Measurements from ENCODE around the gene KCTD13. TPM values are rescaled to one million over a fixed set of nuclear protein-coding genes. Genes with fewer than 3 reads are reported as not detected.
"Not testable (repeated sequence)": the region's sequence is repeated elsewhere in the genome, so short reads cannot be mapped to it uniquely, and the experiment has no call there.

KCTD13 gene, protein sequence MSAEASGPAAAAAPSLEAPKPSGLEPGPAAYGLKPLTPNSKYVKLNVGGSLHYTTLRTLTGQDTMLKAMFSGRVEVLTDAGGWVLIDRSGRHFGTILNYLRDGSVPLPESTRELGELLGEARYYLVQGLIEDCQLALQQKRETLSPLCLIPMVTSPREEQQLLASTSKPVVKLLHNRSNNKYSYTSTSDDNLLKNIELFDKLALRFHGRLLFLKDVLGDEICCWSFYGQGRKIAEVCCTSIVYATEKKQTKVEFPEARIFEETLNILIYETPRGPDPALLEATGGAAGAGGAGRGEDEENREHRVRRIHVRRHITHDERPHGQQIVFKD
- 3.5 and 5.3 TPM in 2 replicates for total RNA-seq (2014; rRNA removed; shearing (Covaris generic))

GRCh38 chr16:29925781-29926710 lies at the start of gene KCTD13:
Gene KCTD13 (minus strand): TSS chr16:29926226. CDS start chr16:29926033, 193 bp downstream.
- DNase-seq (ENCODE audit: low read depth), result peak; percentile 74

DNA sequence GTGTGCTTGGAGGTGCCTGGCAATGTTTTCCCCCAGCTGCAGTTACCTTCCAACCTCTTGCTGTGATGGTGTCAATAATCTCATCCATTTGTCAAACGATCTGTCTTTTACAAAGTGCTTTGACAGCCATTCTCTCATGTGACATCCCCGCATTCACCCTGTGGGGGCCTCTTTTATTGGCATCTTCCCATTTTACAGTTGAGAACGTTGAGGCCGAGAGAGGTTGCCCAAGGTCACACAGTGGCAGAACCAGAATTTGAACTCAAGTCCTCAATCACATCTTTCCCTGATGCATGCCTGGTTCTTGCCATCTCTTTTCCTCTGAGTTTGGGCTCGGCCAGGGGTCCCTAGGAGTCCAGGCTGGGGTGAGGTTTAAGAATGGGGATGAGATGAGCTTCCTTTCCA lies 49.1 kb upstream of the KCTD13 start:
- no peak for DNase-seq (ENCODE audit: low read depth)

DNA sequence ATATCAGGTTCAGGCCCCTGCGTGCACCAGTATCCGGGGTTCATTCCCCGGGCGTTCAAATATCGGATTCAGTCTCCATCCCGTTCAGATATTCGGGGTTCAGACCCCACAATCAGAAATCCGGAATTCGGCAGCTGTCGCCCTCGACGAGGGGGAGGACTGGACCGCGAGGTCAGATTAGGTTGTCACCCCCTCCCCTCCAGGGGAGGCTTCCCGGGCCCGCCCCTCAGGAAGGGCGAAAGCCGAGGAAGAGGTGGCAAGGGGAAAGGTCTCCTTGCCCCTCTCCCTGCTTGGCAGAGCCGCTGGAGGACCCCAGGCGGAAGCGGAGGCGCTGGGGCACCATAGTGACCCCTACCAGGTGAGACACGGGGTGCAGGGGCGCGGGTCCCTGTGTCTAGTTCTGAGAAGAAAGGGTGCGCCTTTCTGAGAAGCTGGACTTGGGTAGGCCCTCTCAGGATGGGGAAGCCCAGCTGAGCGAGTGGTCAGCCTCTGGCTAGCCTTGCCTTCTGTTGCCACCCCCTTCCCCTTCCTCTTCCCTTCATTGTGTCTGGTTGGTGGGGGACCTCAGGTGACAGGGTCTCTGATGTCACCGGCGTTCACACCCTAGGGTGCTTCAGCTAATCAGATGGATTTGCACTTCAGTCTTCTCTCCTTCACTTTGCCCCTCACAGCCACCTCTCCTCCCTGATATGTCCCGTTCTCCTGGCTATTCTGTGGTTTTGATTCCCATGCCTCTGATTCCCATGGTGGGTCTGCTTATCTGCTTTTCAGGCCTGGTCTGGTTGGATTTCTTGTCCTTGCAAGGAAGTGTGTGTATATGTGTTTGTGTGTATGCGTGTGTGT lies 48.5 kb upstream of the KCTD13 start:
- no peak for DNase-seq (ENCODE audit: low read depth)

- DNase-seq (ENCODE audit: low read depth), result peak; percentile 96
Observed at GRCh38 chr16:29973384-29974246, 47.6 kb upstream of the KCTD13 start, which contains the start of gene TAOK2. Gene TAOK2 (plus strand): TSS chr16:29973868. CDS start chr16:29977773, 3,905 bp downstream.

- no peak for DNase-seq (ENCODE audit: low read depth)
Observed at GRCh38 chr16:29972992-29973383, 47.0 kb upstream of the KCTD13 start.

DNA sequence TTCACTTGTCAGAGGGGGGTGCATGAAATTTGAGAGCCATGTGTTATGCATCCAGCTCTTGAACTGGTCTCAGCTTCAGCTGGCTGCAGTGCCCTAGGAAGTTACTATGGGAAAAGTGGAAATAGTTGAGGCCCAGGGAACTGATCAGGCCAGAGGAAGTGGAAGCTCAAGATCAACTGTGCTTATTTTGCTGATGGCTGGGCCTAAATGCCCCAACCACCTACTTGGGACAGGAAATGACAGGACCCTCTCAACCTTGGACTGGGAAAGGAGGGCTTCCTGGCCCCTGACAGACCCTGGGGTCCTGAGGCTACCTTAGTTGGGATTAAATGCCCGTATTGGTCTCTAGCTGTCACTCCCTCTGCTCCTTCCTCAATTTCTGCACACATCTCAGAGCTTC lies 46.5 kb upstream of the KCTD13 start:
- DNase-seq (ENCODE audit: low read depth), result no peak

- no peak for DNase-seq (ENCODE audit: low read depth)
Observed at GRCh38 chr16:29971304-29971703, 45.3 kb upstream of the KCTD13 start.

DNA sequence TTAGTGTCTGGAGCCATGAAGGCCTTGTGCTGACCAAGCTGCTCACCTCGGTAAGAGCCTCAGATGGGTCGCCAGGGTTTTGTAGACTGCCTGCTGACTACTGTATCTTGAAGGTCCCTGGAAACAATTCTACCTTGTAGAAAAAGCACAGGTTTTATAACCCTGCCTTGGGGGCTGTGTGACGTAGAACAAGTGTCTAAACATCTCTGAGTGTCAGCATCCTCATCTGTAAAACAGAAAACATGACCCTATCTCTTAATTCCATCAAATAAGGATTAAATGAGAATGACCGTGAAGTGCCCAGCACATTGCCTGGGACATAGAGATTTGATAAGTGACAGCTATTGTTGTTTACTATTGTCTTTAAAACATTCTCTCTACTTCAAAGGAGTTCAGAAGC lies 42.2 kb upstream of the KCTD13 start:
- DNase-seq (ENCODE audit: low read depth), result no peak

- no peak for DNase-seq (ENCODE audit: low read depth)
Observed at GRCh38 chr16:29963021-29963743, 37.2 kb upstream of the KCTD13 start.

- peak; percentile 42 for DNase-seq (ENCODE audit: low read depth)
Observed at GRCh38 chr16:29962344-29962994, 36.4 kb upstream of the KCTD13 start.

- peak; percentile 88 for DNase-seq (ENCODE audit: low read depth)
Observed at GRCh38 chr16:29961479-29962343, 35.7 kb upstream of the KCTD13 start, which contains the start of gene TMEM219. Gene TMEM219 (plus strand): TSS chr16:29962079. CDS start chr16:29963144, 1,065 bp downstream.

DNA sequence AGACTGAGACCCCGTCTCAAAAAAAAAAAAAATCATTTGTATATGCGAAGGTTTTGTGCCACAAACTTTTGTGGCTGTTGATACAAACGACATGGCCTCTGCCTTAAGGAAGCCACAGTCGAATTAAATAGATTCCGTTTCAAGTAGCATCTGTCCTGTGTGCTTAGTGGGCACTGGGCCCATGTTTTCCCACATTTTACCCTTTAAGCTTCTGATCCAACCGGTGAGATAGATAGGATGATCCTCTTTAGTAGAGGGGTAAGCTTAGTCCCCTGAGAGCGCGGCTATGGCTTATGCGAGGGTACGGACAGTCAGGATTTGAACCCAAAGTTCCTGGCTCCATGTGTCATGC lies 35.1 kb upstream of the KCTD13 start:
- DNase-seq (ENCODE audit: low read depth), result no peak

- DNase-seq (ENCODE audit: low read depth), result not testable (repeated sequence)
Observed at GRCh38 chr16:29959821-29960220, 33.8 kb upstream of the KCTD13 start.

DNA sequence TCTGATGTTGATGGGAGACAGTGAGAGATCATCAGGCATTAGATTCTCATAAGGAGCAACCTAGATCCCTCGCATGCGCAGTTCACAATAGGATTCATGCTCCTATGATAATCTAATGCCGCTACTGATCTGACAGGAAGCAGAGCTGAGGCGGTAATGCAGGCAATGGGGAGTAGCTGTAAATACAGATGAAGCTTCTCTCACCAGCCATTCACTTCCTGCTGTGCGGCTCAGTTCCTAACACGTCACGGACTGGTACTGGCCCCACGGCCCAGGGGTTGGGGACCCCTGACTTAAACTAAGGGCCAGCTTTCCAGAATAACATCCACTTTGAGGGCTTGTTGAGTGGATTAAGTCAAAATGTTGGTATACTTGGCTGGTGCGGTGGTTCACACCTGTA lies 33.3 kb upstream of the KCTD13 start:
- no peak for DNase-seq (ENCODE audit: low read depth)

DNA sequence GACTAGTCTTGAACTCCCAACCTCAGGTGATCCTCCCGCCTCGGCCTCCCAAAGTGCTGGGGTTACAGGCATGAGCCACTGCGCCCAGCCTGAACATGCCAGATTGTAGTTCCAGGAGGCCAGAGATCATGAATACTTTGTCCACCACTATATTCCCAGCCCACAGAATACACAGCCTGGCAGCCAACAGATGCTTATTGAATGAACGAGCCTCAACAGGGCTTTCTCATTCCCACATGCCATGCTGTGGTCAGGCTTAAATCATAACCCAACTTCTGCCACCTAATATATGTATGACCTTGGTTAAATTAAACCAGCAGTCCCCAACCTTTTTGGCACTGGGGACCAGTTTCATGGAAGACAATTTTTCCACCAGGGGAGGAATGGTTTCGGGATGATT lies 32.7 kb upstream of the KCTD13 start:
- no peak for DNase-seq (ENCODE audit: low read depth)

DNA sequence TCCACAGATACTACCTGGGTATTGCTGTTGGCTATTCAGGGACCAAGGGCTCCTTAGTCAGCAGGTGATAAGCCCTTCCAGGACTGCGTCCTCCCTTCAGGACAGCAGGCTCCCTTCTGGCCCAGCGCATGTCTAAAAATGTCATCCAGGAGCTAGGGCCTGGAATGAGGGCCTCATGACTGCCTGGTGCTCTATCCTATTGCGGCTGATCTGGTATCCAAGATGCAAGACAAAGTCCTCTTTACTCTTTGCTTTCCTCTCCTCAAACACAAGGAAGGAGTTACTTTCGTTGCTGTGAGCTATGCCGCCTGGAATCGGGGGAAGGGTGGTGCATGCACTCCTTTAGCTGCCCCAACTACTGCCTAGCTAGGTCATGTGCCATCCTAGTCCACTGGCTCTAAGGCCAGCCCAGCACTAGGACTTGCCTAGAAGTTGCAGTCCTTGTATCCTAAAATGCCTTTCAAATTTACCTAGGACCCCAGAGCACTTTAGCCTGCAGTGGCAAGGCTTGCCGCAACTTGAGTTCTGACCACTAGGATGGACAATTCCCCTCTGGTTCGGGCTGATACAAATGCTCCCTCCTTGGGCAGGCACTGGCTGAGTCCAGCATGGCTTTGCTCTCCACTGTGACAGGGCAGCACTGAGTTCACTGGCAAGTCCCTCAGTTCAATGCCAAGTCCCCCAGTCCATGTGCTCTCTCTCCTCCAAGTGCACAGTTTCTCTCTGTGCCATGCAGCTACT lies 25.8 kb upstream of the KCTD13 start:
- DNase-seq (ENCODE audit: low read depth), result no peak

DNA sequence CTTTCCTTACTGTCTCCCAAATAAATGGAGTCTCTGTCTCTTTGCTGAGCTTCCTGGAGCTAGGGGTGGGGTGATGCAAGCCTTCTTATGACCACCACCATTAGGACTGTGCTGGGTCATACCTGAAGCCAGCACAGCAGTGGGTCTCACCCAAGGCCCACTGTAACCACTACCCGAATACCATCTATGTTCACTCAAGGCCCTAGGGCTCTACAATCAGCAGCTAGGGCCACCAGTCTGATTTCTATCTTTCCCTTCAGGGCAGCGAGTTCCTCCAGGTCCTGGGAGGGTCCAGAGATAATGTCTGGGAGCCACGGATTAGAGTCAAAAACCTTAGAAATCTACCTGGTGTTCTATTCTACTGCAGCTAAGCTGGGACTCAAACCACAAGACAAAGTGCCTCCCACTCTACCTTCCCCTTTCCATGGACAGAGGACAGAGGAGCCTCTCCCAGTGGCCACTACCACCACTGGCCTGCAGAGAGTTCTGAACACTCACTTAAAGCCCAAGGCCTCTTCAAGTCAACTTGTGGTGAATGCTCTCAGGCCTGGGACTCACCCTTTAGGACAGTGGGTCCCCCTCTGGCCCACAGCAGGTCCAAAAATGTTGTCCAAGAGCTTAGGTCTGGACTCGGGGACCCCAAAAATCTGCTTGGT lies 24.9 kb upstream of the KCTD13 start:
- DNase-seq (ENCODE audit: low read depth), result no peak

Measured in RPMI7951 (cell line).